ENCODE data around the gene DHX35. TPM values are rescaled to one million over a fixed set of nuclear protein-coding genes. Genes with fewer than 3 reads are reported as not detected.

Gene DHX35
- total and polyA plus RNA-seq, 2 of the 8 experiments (the other 6 are each of a cell fraction or from before 2014, with no cell fraction given): 21.9 to 27.7 TPM

- TF ChIP-seq KDM5A (IDR thresholded peaks at IDR 0.05; ENCODE audit: low read length) (no peak), RFX5 (IDR thresholded peaks at IDR 0.05; ENCODE audit: borderline replicate concordance, low read depth, low read length) (no peak), SIN3A (conservative IDR thresholded peaks at IDR 0.05 in 1 of 2, IDR thresholded peaks at IDR 0.05 in 1 of 2; ENCODE audit: low read depth in 1 of 2, low read length in 2 of 2) (no peak), POU5F1 (IDR thresholded peaks at IDR 0.05; ENCODE audit: low read depth, low read length) (no peak), KDM4A (IDR thresholded peaks at IDR 0.05; ENCODE audit: low read depth, low read length, severe bottlenecking) (no peak)
Observed at GRCh38 chr20:38918172-38918571, 44.0 kb upstream of the DHX35 start (continued).
